H1 (cell line): Measurements from ENCODE around the gene METTL8. TPM values are rescaled to one million over a fixed set of nuclear protein-coding genes. Genes with fewer than 3 reads are reported as not detected.

Experiments
- CREB1 ChIP-seq: IDR thresholded peaks from 2 replicates; pipeline ENCODE4 v1.6.1; 2012; ENCODE audit warnings: inconsistent platforms
- SP2 ChIP-seq: IDR thresholded peaks from 2 replicates; pipeline ENCODE4 v1.6.1; 2012; ENCODE audit warnings: mild to moderate bottlenecking, low read length, inconsistent platforms
- SP4 ChIP-seq: IDR thresholded peaks from 2 replicates; pipeline ENCODE4 v1.6.1; 2012; ENCODE audit warnings: low read length, inconsistent platforms
- polyA plus RNA-seq, 7 experiments: library from polyadenylated mRNA; depleted of rRNA in 3 of 7; stranded (reverse) in 5 of 7; unstranded in 2 of 7; fragments of >200 nt in 5 of 7; fragments of 200-250 nt in 2 of 7; gene quantifications; 1 replicate in 5 of 7; 2 replicates in 1 of 7; 4 replicates in 1 of 7; pipeline versions ENCODE4 v1.2.1 to v1.2.3, GENCODE V29; 2011 to 2013; ENCODE audit warnings: missing spikeins in 2 of 7, mixed read lengths in 2 of 7
- total RNA-seq: library from RNA; stranded (reverse); fragmentation: NEBNext Ultra II Directional; extraction: Animal tissue kit (Norgen Biotek cat#: 25700); gene quantifications from 2 replicates; pipeline ENCODE4 v1.2.1, GENCODE V29; 2021

METTL8 gene
- total and polyA plus RNA-seq, 2 of the 8 experiments (the other 6 are each of a cell fraction or from before 2014, with no cell fraction given): 17.6 to 79.7 TPM

DNA sequence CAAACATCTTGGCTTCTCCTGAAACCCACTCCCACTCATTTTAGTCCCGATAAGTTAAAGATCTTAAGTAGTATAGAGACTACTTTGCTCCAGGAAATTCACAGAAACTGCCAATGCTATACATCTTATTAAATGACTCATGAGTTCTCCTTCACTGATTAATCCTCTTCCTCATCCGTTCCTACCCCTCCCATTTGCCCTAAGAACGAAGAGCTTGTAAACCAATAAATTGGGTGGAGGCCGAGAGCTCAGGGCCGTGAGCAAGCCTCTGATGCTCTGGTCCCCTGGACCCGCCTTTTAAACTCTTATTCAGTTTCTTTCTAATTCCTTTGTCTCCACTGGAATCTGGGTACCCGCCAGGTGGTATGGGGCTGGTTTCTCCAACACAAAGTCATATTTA is 68.6 kb downstream of the METTL8 start (continued):
- TF ChIP-seq SP4 (no peak), CREB1 (no peak), SP2 (no peak)
